SK-N-SH treated with all-trans-retinoic acid at 6 μM for 48 hours (cell line): ENCODE measurements around the gene GOLGA3.
"Not testable (repeated sequence)": the region's sequence is repeated elsewhere in the genome, so short reads cannot be mapped to it uniquely, and the experiment has no call there.

Source experiments
- ATAC-seq: fragments of 200-7000 bp; cut with Tn5 transposase; 3 replicates; pipeline ENCODE4 v1.9.1; 2020; ENCODE audit warnings: mild to moderate bottlenecking, moderate library complexity
- ARNTL ChIP-seq: fragments of 450-650 bp; formaldehyde crosslinking; IDR thresholded peaks from 2 replicates; pipeline ENCODE4 v1.5.0; 2020; ENCODE audit warnings: low read depth, mild to moderate bottlenecking, moderate library complexity, borderline replicate concordance
- BACH2 ChIP-seq: fragments of 250-450 bp; sonication (Bioruptor Pico); IDR thresholded peaks from 2 replicates; pipeline ENCODE4 v1.9.0; 2021; ENCODE audit warnings: mild to moderate bottlenecking, borderline replicate concordance
- CSDC2 ChIP-seq: fragments of 250-450 bp; sonication (Bioruptor Pico); IDR thresholded peaks from 2 replicates; pipeline ENCODE4 v1.5.0; 2020; ENCODE audit warnings: mild to moderate bottlenecking, moderate library complexity
- CSRNP3 ChIP-seq: fragments of 250-450 bp; sonication (Bioruptor Pico); IDR thresholded peaks from 2 replicates; pipeline ENCODE4 v1.5.1; 2021; ENCODE audit warnings: mild to moderate bottlenecking, moderate library complexity
- ESRRG ChIP-seq: fragments of 250-450 bp; sonication (Bioruptor Pico); IDR thresholded peaks from 2 replicates; pipeline ENCODE4 v1.6.1; 2021; ENCODE audit warnings: mild to moderate bottlenecking
- ISL1 ChIP-seq: fragments of 250-450 bp; sonication (Bioruptor Pico); IDR thresholded peaks from 2 replicates; pipeline ENCODE4 v2.1.2; 2022; ENCODE audit warnings: mild to moderate bottlenecking, moderate library complexity
- OSR1 ChIP-seq: fragments of 250-450 bp; sonication (Bioruptor Pico); IDR thresholded peaks from 2 replicates; pipeline ENCODE4 v1.8.0; 2022; ENCODE audit warnings: moderate library complexity, mild to moderate bottlenecking, inconsistent platforms
- PPARA ChIP-seq: fragments of 250-450 bp; sonication (Bioruptor Pico); IDR thresholded peaks from 2 replicates; pipeline ENCODE4 v1.5.0; 2020; ENCODE audit warnings: mild to moderate bottlenecking, borderline replicate concordance
- RARB ChIP-seq: fragments of 250-450 bp; sonication (Bioruptor Pico); IDR thresholded peaks from 2 replicates; pipeline ENCODE4 v1.8.0; 2021; ENCODE audit warnings: mild to moderate bottlenecking, moderate library complexity
- SNAI2 ChIP-seq: fragments of 250-450 bp; sonication (Bioruptor Pico); IDR thresholded peaks from 2 replicates; pipeline ENCODE4 v1.5.0; 2020; ENCODE audit warnings: mild to moderate bottlenecking, moderate library complexity
- TOX ChIP-seq: fragments of 250-450 bp; sonication (Bioruptor Pico); IDR thresholded peaks from 2 replicates; pipeline ENCODE4 v1.8.0; 2021; ENCODE audit warnings: mild to moderate bottlenecking, moderate library complexity, borderline replicate concordance
- ZC3H10 ChIP-seq: fragments of 250-450 bp; sonication (Bioruptor Pico); IDR thresholded peaks from 2 replicates; pipeline ENCODE4 v1.5.1; 2021; ENCODE audit warnings: mild to moderate bottlenecking, moderate library complexity
- ZFP3 ChIP-seq: fragments of 250-450 bp; sonication (Bioruptor Pico); IDR thresholded peaks from 2 replicates; pipeline ENCODE4 v1.5.0; 2020; ENCODE audit warnings: mild to moderate bottlenecking, moderate library complexity
- ZFP30 ChIP-seq: fragments of 450-650 bp; formaldehyde crosslinking; IDR thresholded peaks from 2 replicates; pipeline ENCODE4 v1.5.0; 2022; ENCODE audit warnings: mild to moderate bottlenecking, moderate library complexity
- ZNF565 ChIP-seq: fragments of 450-650 bp; formaldehyde crosslinking; conservative IDR thresholded peaks from 2 replicates; pipeline ENCODE4 v1.5.0; 2020; ENCODE audit warnings: low read depth, mild to moderate bottlenecking, moderate library complexity
- ZNF8 ChIP-seq: fragments of 450-650 bp; formaldehyde crosslinking; IDR thresholded peaks from 2 replicates; pipeline ENCODE4 v1.5.0; 2020; ENCODE audit warnings: mild to moderate bottlenecking, moderate library complexity
- TF ChIP-seq, protein P1 (sequence below): fragments of 250-450 bp; sonication (Bioruptor Pico); IDR thresholded peaks from 2 replicates; pipeline ENCODE4 v1.8.0; 2020; ENCODE audit warnings: mild to moderate bottlenecking, moderate library complexity, borderline replicate concordance
- TF ChIP-seq, protein P2 (sequence below): fragments of 250-450 bp; sonication (Bioruptor Pico); IDR thresholded peaks from 2 replicates; pipeline ENCODE4 v1.5.0; 2020; ENCODE audit warnings: mild to moderate bottlenecking, moderate library complexity
- TF ChIP-seq, protein P3 (sequence below): fragments of 250-450 bp; sonication (Bioruptor Pico); IDR thresholded peaks from 2 replicates; pipeline ENCODE4 v1.5.1; 2020; ENCODE audit warnings: low read depth, mild to moderate bottlenecking, moderate library complexity

GOLGA3 gene

DNA sequence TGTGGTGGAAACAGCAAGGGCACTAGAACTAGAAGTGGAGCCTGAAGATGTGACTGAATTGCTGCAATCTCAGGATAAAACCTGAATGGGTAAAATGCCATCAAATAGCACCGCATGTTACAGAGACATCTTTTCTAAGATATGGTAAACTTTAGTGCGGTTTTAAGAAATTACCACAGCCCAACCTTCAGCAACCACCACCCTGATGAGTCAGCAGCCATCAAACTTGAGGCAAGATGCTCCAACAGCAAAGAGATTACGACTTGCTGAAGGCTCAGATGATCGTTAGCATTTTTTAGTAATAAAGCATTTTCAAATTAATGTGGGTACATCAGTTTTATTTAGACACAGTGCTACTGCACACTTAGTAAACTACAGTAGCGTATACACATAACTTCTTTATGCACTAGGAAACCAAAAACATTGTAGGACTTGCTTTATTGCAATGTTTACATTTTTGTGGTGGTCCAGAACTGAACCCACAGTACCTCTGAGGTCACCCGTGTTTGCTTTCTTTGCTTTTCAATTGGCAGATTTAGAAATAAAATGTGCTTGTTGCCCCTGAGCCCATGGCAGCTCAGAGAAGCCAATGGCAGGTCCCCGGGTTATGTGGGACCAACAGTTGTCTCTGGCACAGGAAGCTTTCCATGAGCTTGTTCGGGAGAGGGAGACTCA lies 15.9 kb downstream of the GOLGA3 start:
- TF ChIP-seq RARB (no peak), ZNF565 (CRISPR knock-in tag) (no peak), ZNF8 (CRISPR knock-in tag) (no peak), ARNTL (no peak), ZC3H10 (CRISPR knock-in tag) (no peak), ZFP30 (CRISPR knock-in tag) (no peak), CSRNP3 (CRISPR knock-in tag) (no peak), ZFP3 (CRISPR knock-in tag) (no peak), OSR1 (CRISPR knock-in tag) (no peak), ISL1 (CRISPR knock-in tag) (no peak), PPARA (CRISPR knock-in tag) (no peak), BACH2 (CRISPR knock-in tag) (no peak), CSDC2 (no peak), SNAI2 (CRISPR knock-in tag) (no peak), TOX (no peak), ESRRG (CRISPR knock-in tag) (no peak)
- TF ChIP-seq, protein P1, sequence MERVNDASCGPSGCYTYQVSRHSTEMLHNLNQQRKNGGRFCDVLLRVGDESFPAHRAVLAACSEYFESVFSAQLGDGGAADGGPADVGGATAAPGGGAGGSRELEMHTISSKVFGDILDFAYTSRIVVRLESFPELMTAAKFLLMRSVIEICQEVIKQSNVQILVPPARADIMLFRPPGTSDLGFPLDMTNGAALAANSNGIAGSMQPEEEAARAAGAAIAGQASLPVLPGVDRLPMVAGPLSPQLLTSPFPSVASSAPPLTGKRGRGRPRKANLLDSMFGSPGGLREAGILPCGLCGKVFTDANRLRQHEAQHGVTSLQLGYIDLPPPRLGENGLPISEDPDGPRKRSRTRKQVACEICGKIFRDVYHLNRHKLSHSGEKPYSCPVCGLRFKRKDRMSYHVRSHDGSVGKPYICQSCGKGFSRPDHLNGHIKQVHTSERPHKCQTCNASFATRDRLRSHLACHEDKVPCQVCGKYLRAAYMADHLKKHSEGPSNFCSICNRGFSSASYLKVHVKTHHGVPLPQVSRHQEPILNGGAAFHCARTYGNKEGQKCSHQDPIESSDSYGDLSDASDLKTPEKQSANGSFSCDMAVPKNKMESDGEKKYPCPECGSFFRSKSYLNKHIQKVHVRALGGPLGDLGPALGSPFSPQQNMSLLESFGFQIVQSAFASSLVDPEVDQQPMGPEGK (CRISPR knock-in tag): no peak
- TF ChIP-seq, protein P2, sequence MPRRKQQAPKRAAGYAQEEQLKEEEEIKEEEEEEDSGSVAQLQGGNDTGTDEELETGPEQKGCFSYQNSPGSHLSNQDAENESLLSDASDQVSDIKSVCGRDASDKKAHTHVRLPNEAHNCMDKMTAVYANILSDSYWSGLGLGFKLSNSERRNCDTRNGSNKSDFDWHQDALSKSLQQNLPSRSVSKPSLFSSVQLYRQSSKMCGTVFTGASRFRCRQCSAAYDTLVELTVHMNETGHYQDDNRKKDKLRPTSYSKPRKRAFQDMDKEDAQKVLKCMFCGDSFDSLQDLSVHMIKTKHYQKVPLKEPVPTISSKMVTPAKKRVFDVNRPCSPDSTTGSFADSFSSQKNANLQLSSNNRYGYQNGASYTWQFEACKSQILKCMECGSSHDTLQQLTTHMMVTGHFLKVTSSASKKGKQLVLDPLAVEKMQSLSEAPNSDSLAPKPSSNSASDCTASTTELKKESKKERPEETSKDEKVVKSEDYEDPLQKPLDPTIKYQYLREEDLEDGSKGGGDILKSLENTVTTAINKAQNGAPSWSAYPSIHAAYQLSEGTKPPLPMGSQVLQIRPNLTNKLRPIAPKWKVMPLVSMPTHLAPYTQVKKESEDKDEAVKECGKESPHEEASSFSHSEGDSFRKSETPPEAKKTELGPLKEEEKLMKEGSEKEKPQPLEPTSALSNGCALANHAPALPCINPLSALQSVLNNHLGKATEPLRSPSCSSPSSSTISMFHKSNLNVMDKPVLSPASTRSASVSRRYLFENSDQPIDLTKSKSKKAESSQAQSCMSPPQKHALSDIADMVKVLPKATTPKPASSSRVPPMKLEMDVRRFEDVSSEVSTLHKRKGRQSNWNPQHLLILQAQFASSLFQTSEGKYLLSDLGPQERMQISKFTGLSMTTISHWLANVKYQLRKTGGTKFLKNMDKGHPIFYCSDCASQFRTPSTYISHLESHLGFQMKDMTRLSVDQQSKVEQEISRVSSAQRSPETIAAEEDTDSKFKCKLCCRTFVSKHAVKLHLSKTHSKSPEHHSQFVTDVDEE (CRISPR knock-in tag): no peak
- TF ChIP-seq, protein P3, sequence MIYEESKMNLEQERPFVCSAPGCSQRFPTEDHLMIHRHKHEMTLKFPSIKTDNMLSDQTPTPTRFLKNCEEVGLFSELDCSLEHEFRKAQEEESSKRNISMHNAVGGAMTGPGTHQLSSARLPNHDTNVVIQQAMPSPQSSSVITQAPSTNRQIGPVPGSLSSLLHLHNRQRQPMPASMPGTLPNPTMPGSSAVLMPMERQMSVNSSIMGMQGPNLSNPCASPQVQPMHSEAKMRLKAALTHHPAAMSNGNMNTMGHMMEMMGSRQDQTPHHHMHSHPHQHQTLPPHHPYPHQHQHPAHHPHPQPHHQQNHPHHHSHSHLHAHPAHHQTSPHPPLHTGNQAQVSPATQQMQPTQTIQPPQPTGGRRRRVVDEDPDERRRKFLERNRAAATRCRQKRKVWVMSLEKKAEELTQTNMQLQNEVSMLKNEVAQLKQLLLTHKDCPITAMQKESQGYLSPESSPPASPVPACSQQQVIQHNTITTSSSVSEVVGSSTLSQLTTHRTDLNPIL (CRISPR knock-in tag): no peak
- ATAC-seq: no peak

DNA sequence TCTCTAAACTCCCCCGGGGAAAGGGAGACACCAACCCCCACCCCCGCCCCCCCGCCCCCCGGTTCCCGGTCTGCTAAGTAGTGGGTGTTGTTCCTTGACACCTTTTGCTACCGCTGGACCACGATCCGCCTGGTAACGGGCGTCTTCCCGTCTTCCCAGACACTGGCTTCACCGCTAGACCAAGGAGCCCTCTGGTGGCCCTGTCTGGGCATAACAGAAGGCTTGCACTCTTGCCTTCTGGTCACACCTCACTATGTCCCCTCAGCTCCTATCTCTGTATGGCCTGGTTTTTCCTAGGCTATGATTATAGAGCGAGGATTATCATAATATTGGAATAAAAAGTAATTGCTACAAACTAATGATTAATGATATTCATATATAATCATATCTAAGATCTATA lies 19.3 kb downstream of the GOLGA3 start:
- ATAC-seq: not testable (repeated sequence)

- no peak for TF ChIP-seq OSR1 (CRISPR knock-in tag)
- TF ChIP-seq ISL1 (CRISPR knock-in tag): no peak
- TF ChIP-seq ZFP3 (CRISPR knock-in tag): no peak
- TF ChIP-seq BACH2 (CRISPR knock-in tag): no peak
- TF ChIP-seq, protein P2 (CRISPR knock-in tag): no peak
- TF ChIP-seq PPARA (CRISPR knock-in tag): no peak
- no peak for TF ChIP-seq ARNTL
- ATAC-seq: no peak; the same call in none of the 3 replicates
These were observed 21.2 kb downstream of the GOLGA3 start for GRCh38 chr12:132807295-132808092.
